K562 (cell line): ENCODE data around the gene CD274. TPM values are rescaled to one million over a fixed set of nuclear protein-coding genes. Genes with fewer than 3 reads are reported as not detected.

ENCODE experiments used
- ATAC-seq: fragments of 200-7000 bp; cut with Tn5 transposase; 3 replicates; pipeline ENCODE4 v1.9.1; 2020; ENCODE audit warnings: moderate library complexity
- BruUV-seq: library from RNA; stranded (reverse); fragments of 400-500 nt; replicated peaks from 2 replicates; lab custom pipeline; 2021; lab: Mats Ljungman, UMichigan
- CTCF ChIA-PET: fragments of 300-600 bp; formaldehyde crosslinking; extraction: SDS; loops from one replicate; lab custom pipeline; 2021; ENCODE audit warnings: low intra/inter-chr PET ratio; lab: Yijun Ruan, JAX
- POLR2A ChIA-PET: fragments of 300-600, 350-650 bp; sonication (Branson Sonifier 250); formaldehyde crosslinking; extraction: SDS; loops from one replicate; lab custom pipeline; 2021; ENCODE audit warnings: antibody characterized with exemption, inconsistent platforms; lab: Yijun Ruan, JAX
- DNase-seq, 4 experiments: peaks; one replicate each; pipeline versions ENCODE4 v3.0.0 to v3.0.0-alpha.2; 2011 to 2018; ENCODE audit warnings: low spot score in 3 of 4, mixed read lengths in 3 of 4; ENCODE audit errors: extremely low read depth in 1 of 4
- FAIRE-seq: peaks from 2 replicates; lab custom pipeline; 2011; peaks lifted over from hg19 to GRCh38; lab: Jason Lieb, UNC
- H2AFZ ChIP-seq: 2 replicates; pipeline ENCODE4 v1.6.0; 2011; ENCODE audit warnings: low read depth, low read length, control low read depth, inconsistent platforms
- H3K27ac ChIP-seq: fragments of 200-600 bp; 3 replicates; pipeline ENCODE4 v1.8.0; 2011; ENCODE audit warnings: low read depth, mild to moderate bottlenecking, control low read depth, inconsistent platforms, low read length, moderate library complexity, mixed read lengths; ENCODE audit errors: extremely low read depth
- H3K27me3 ChIP-seq, 2 experiments: fragments of 300-600 bp in 1 of 2; 2 replicates in 1 of 2; 3 replicates in 1 of 2; pipeline versions ENCODE4 v1.6.0 to v1.8.0; 2011; ENCODE audit warnings: inconsistent platforms in 2 of 2, low read length in 2 of 2, mild to moderate bottlenecking in 1 of 2, mixed read lengths in 1 of 2, moderate library complexity in 1 of 2; ENCODE audit not compliant: control insufficient read depth in 2 of 2, insufficient read depth in 2 of 2
- H3K36me3 ChIP-seq: fragments of 300-600 bp; 3 replicates; pipeline ENCODE4 v1.8.0; 2011; ENCODE audit warnings: mild to moderate bottlenecking, low read length, inconsistent platforms; ENCODE audit not compliant: control insufficient read depth, insufficient read depth
- H3K4me1 ChIP-seq, 2 experiments: fragments of 200-600 bp in 1 of 2; replicated peaks in 1 of 2; 2 replicates in 1 of 2; 3 replicates in 1 of 2; pipeline versions ENCODE4 v1.5.1 to v1.8.0; 2011; ENCODE audit warnings: inconsistent platforms in 2 of 2, low read length in 2 of 2, mild to moderate bottlenecking in 1 of 2, mixed read lengths in 1 of 2, moderate library complexity in 1 of 2; ENCODE audit not compliant: control insufficient read depth in 2 of 2, insufficient read depth in 2 of 2
- H3K4me2 ChIP-seq: 2 replicates; pipeline ENCODE4 v1.6.1; 2011; ENCODE audit warnings: low read length, control low read depth, inconsistent platforms, mixed read lengths; ENCODE audit not compliant: insufficient read depth
- H3K4me3 ChIP-seq: fragments of 200-600 bp; sonication (generic), shearing (Covaris generic); 2 replicates; pipeline ENCODE4 v1.5.1; 2016; ENCODE audit warnings: control low read depth, inconsistent platforms
- H3K79me2 ChIP-seq: fragments of 200-600 bp; 3 replicates; pipeline ENCODE4 v1.8.0; 2011; ENCODE audit warnings: low read length, inconsistent platforms; ENCODE audit not compliant: control insufficient read depth, insufficient read depth
- H3K9ac ChIP-seq, 2 experiments: 2 replicates each; pipeline versions ENCODE4 v1.6.0 to v1.6.1; 2011; ENCODE audit warnings: low read depth in 2 of 2, low read length in 2 of 2, control low read depth in 1 of 2, inconsistent platforms in 1 of 2, mild to moderate bottlenecking in 1 of 2, mixed read lengths in 1 of 2; ENCODE audit not compliant: insufficient read depth in 1 of 2
- H3K9me1 ChIP-seq: one replicate; pipeline ENCODE4 v1.6.0; 2011; ENCODE audit warnings: inconsistent platforms, mild to moderate bottlenecking, low read length, moderate library complexity; ENCODE audit not compliant: control insufficient read depth, insufficient read depth
- H3K9me3 ChIP-seq: replicated peaks from 2 replicates; pipeline ENCODE4 v1.5.1; 2011; ENCODE audit warnings: low read depth, low read length, inconsistent platforms; ENCODE audit not compliant: control insufficient read depth, insufficient read depth
- H4K20me1 ChIP-seq: replicated peaks from 2 replicates; pipeline ENCODE4 v1.6.1; 2011; ENCODE audit warnings: low read length, inconsistent platforms, mixed read lengths; ENCODE audit not compliant: control insufficient read depth, insufficient read depth
- KDM2B ChIP-seq: fragments of 250-450 bp; sonication (Bioruptor Pico); IDR thresholded peaks from 2 replicates; pipeline ENCODE4 v1.8.0; 2021; ENCODE audit warnings: mild to moderate bottlenecking, moderate library complexity
- NCOA1 ChIP-seq: fragments of 450-650 bp; IDR thresholded peaks from 2 replicates; pipeline ENCODE4 v1.6.1; 2016; ENCODE audit warnings: low read depth
- XRCC4 ChIP-seq: IDR thresholded peaks from one replicate; pipeline ENCODE4 v1.6.1; 2011; ENCODE audit not compliant: insufficient read depth, insufficient read length; ENCODE audit errors: extremely low read depth
- ZNF644 ChIP-seq: fragments of 200-800 bp; sonication (Bioruptor generic); IDR thresholded peaks from 2 replicates; pipeline ENCODE4 v1.6.1; 2016; ENCODE audit warnings: low read depth, missing genetic modification characterization, missing compliant biosample characterization
- WGBS: fragments of 100-300 bp; shearing (Covaris generic); methylation state at CpG from one replicate; pipeline ENCODE4 v1.1.6; 2016; ENCODE audit warnings: low coverage, mixed read lengths; ENCODE audit not compliant: insufficient coverage; ENCODE audit errors: missing lambda C conversion rate; 5-methylcytosine and 5-hydroxymethylcytosine counted together
- in situ Hi-C: fragments of 300-500 bp; cut with MboI; formaldehyde crosslinking; loops from 4 replicates; pipeline ENCODE4 v1.15.0; 2018; ENCODE audit warnings: inconsistent platforms, mixed read lengths
- intact Hi-C: fragments of 100-400 bp; cut with micrococcal nuclease; formaldehyde crosslinking; loops from 2 replicates; pipeline ENCODE4 v1.14.2; 2022
- polyA plus RNA-seq, 8 experiments: library from polyadenylated mRNA; depleted of rRNA in 4 of 8; stranded (reverse) in 5 of 8; unstranded in 3 of 8; fragments of >200 nt; fragmentation: Nextera tagmentation in 2 of 8; fragmentation: Illumina TruSeq in 1 of 8; extraction: Ambion mirVana in 2 of 8; extraction: Trizol in 1 of 8; gene quantifications; 2 replicates each; pipeline versions ENCODE4 v1.2.1 to v1.2.3, GENCODE V29; 2011 to 2014; ENCODE audit warnings: inconsistent platforms in 1 of 8, missing spikeins in 1 of 8
- total RNA-seq, 7 experiments: library from RNA; depleted of rRNA in 6 of 7; stranded (reverse); fragments of >200 nt in 6 of 7; fragmentation: Illumina TruSeq in 2 of 7; extraction: Trizol in 2 of 7; gene quantifications; 2 replicates each; pipeline versions ENCODE4 v1.2.1 to v1.2.3, GENCODE V29; 2011 to 2021; ENCODE audit warnings: low replicate concordance in 1 of 7

CD274 gene
- total and polyA plus RNA-seq, 9 of the 15 experiments (the other 6 are each of a cell fraction or from before 2014, with no cell fraction given), result 0.07 to 0.51 (median 0.30) TPM; not detected in 1

DNA sequence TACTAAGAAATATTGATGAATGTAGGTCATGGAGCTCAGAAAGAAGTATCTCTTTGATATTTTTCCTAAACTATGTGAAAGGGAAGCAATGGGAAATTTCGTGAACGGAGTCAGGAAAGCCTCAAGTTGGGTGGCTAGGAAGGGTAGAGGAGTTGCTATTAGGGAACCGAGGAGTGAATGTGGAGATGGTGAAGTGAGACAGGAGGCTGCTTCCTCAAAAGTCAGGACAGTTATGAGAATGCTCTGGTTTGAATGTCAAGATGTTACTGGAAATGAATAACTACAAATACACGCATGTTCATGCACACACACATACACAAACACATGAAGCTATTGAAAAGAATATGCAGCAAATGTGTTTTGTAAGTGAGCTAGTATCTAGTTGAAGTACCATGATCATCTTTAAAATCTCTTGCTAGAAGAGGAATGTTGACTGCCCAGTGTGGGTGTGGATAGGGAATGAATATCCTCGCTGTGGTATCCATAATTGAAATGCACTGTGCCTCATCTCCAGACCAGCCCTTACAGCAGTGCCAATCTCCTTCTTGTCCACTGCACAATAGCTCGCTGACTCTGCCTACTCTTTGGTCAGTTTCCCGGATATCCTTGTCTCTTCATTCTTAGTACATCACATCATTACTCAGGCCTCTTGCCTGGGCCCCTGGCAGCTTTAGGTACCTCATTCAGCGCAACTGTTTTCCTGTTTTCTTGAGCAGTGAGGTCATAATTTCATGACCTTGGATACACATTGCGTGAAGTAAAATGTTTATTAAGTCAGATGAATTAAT is 38.1 kb downstream of the CD274 start:
- Histone ChIP-seq H3K4me3 (no peak overlapping the region), H3K9ac (no peak overlapping the region), H3K4me1 (peaks cover 0 to 7% of the 10 kb centered on the region in 2 experiments; a peak in 3 of 5 replicates), H3K27me3 (no peaks in the 10 kb centered on the region), H3K79me2 (no peaks in the 10 kb centered on the region), H3K4me2 (no peak overlapping the region), H3K36me3 (no peaks in the 10 kb centered on the region), H3K9me1 (no peaks in the 10 kb centered on the region), H3K9me3 (no peaks in the 10 kb centered on the region), H4K20me1 (no peaks in the 10 kb centered on the region), H2AFZ (no peak overlapping the region), H3K27ac (no peak overlapping the region)
- DNase-seq (no peak), FAIRE-seq (no peak), ATAC-seq (no peak)
- WGBS, result 64% methylated on average over 9 of the region's 9 CpGs
- ChIA-PET CTCF (no interaction called here), POLR2A (no interaction called here)
- TF ChIP-seq KDM2B (CRISPR knock-in tag) (no peak), ZNF644 (tag) (no peak), XRCC4 (no peak), NCOA1 (no peak)
- intact Hi-C loops (no loop called here), in situ Hi-C loops (no loop called here)
- no TSS peak for BruUV-seq
